ENCODE measurements around the gene CNTN2. TPM values are rescaled to one million over a fixed set of nuclear protein-coding genes. Genes with fewer than 3 reads are reported as not detected.

CNTN2 gene
- total RNA-seq, 1 experiment from 2014 or later: not detected

DNA sequence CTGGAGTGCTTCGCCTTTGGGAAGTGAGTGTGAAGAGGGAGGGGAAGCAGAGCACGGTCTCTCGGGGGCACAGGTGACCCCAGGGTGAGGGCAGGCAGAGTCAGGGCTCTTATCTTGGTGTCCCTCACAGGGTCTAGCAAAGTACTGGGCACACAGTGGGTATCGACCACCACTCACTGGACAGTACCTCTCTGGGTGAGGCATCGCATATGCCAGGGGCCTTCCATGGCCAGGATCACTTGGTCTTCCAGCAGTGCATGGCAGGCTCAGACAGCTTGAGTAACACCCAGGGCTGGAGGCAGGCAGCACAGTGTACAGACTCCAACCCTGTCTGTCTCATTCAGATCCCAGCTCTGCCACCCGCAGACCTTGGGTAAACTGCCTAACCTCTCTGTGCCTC is 16.6 kb downstream of the CNTN2 start:
- Histone ChIP-seq H3K27me3 (ENCODE audit: insufficient read depth, low read depth) (peaks cover 83% of the 10 kb centered on the region), H3K4me3 (no peak overlapping the region), H3F3A (ENCODE audit: insufficient read depth, low read depth) (no peaks in the 10 kb centered on the region), H3K4me2 (no peak overlapping the region), H3K27ac (no peak overlapping the region), H3K36me3 (ENCODE audit: low read depth) (no peaks in the 10 kb centered on the region), H4K20me1 (ENCODE audit: insufficient read depth) (no peaks in the 10 kb centered on the region), H3K9me2 (ENCODE audit: insufficient read depth) (no peaks in the 10 kb centered on the region), H2AFZ (no peak overlapping the region), H3K79me2 (ENCODE audit: low read depth) (no peaks in the 10 kb centered on the region), H3K9me3 (ENCODE audit: insufficient read depth, low read depth) (no peaks in the 10 kb centered on the region), H3K4me1 (replicated peaks; ENCODE audit: insufficient read depth) (no peaks in the 10 kb centered on the region)
- no TSS peak for BruUV-seq (replicated peaks)
- ChIA-PET CTCF (no interaction called here), POLR2A (ENCODE audit: unreplicated experiment) (no interaction called here)
- no peak for DNase-seq
- TF ChIP-seq EZH2 (IDR thresholded peaks at IDR 0.05; ENCODE audit: low read depth): no peak
- TF ChIP-seq, protein P1, sequence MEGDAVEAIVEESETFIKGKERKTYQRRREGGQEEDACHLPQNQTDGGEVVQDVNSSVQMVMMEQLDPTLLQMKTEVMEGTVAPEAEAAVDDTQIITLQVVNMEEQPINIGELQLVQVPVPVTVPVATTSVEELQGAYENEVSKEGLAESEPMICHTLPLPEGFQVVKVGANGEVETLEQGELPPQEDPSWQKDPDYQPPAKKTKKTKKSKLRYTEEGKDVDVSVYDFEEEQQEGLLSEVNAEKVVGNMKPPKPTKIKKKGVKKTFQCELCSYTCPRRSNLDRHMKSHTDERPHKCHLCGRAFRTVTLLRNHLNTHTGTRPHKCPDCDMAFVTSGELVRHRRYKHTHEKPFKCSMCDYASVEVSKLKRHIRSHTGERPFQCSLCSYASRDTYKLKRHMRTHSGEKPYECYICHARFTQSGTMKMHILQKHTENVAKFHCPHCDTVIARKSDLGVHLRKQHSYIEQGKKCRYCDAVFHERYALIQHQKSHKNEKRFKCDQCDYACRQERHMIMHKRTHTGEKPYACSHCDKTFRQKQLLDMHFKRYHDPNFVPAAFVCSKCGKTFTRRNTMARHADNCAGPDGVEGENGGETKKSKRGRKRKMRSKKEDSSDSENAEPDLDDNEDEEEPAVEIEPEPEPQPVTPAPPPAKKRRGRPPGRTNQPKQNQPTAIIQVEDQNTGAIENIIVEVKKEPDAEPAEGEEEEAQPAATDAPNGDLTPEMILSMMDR (conservative IDR thresholded peaks at IDR 0.05): no peak
- intact Hi-C loops (cut with micrococcal nuclease; ENCODE audit: unreplicated experiment): no loop called here

DNA sequence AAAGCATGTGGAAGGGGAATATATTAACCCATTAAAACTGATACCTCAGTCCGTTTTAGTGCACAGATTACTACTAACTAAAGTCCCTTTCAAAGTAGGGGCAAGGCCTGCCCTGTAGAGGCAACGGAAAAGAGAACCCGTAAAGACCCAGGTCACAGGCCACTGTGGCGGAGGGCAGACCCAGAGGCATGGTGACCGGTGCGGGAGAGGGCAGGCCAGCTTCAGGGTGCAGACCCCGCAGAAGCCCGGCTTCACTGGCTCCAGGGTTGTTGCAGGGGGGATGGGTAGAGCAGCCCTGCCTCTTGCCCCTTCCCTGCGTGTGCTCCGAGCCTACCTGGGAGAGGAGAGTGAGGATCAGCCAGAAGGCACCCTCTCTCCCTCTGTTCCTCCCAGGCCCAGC is 17.7 kb downstream of the CNTN2 start:
- H3K4me3 ChIP-seq: no peak overlapping the region
- intact Hi-C loops (cut with micrococcal nuclease; ENCODE audit: unreplicated experiment): loop anchor here (1.0 kb wide), 4 partner anchors 71 to 252 kb away; no protein-coding TSS in a partner anchor
- H3K27ac ChIP-seq: no peak overlapping the region
- TF ChIP-seq, protein P1 (conservative IDR thresholded peaks at IDR 0.05): no peak
- TF ChIP-seq EZH2 (IDR thresholded peaks at IDR 0.05; ENCODE audit: low read depth): no peak
- CTCF ChIA-PET: interaction anchor here (0.7 to 1.7 kb wide), 3 partner anchors 69 to 167 kb away, joined by 5 to 25 read pairs (median 10); partner anchors contain the start of gene TMCC2
- no peaks in the 10 kb centered on the region for H3K9me3 ChIP-seq (ENCODE audit: insufficient read depth, low read depth)
- no peaks in the 10 kb centered on the region for H3K79me2 ChIP-seq (ENCODE audit: low read depth)
- no peak overlapping the region for H2AFZ ChIP-seq
- no peak for DNase-seq
- no peaks in the 10 kb centered on the region for H4K20me1 ChIP-seq (ENCODE audit: insufficient read depth)
- no TSS peak for BruUV-seq (replicated peaks)
- H3K27me3 ChIP-seq (ENCODE audit: insufficient read depth, low read depth): peaks cover 83% of the 10 kb centered on the region
- H3F3A ChIP-seq (ENCODE audit: insufficient read depth, low read depth): no peaks in the 10 kb centered on the region
- POLR2A ChIA-PET (ENCODE audit: unreplicated experiment): no interaction called here
- H3K36me3 ChIP-seq (ENCODE audit: low read depth): no peaks in the 10 kb centered on the region
- H3K9me2 ChIP-seq (ENCODE audit: insufficient read depth): no peaks in the 10 kb centered on the region
- H3K4me1 ChIP-seq (replicated peaks; ENCODE audit: insufficient read depth): no peaks in the 10 kb centered on the region
- H3K4me2 ChIP-seq: no peak overlapping the region

DNA sequence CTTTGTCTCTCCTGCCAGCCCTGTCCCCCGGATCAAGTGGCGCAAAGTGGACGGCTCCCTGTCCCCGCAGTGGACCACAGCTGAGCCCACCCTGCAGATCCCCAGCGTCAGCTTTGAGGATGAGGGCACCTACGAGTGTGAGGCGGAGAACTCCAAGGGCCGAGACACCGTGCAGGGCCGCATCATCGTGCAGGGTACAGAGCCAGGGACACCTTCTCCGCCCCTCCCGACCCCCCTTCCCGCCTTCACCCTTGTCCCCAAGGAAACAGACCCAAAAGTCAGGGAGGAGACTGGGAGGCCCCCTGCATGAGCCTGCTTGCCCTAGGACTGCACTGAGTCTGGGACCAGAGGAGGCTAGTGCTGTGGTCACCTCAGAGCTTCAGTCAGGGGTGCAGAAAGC is 18.2 kb downstream of the CNTN2 start:
- BruUV-seq (replicated peaks): no TSS peak
- Histone ChIP-seq H3K4me3 (no peak overlapping the region), H3K4me2 (no peak overlapping the region), H3K27me3 (ENCODE audit: insufficient read depth, low read depth) (peaks cover 83% of the 10 kb centered on the region), H3K4me1 (replicated peaks; ENCODE audit: insufficient read depth) (no peaks in the 10 kb centered on the region), H3K27ac (no peak overlapping the region), H4K20me1 (ENCODE audit: insufficient read depth) (no peaks in the 10 kb centered on the region), H3K9me2 (ENCODE audit: insufficient read depth) (no peaks in the 10 kb centered on the region), H3K36me3 (ENCODE audit: low read depth) (no peaks in the 10 kb centered on the region), H3K9me3 (ENCODE audit: insufficient read depth, low read depth) (no peaks in the 10 kb centered on the region), H3K79me2 (ENCODE audit: low read depth) (no peaks in the 10 kb centered on the region), H2AFZ (no peak overlapping the region), H3F3A (ENCODE audit: insufficient read depth, low read depth) (no peaks in the 10 kb centered on the region)
- no peak for TF ChIP-seq EZH2 (IDR thresholded peaks at IDR 0.05; ENCODE audit: low read depth)
- TF ChIP-seq, protein P1 (conservative IDR thresholded peaks at IDR 0.05): no peak
- ChIA-PET POLR2A (ENCODE audit: unreplicated experiment) (no interaction called here), CTCF (interaction anchor here (0.6 to 2.3 kb wide), 11 partner anchors 9 to 254 kb away, joined by 3 to 25 read pairs (median 3); no protein-coding TSS in a partner anchor)
- intact Hi-C loops (cut with micrococcal nuclease; ENCODE audit: unreplicated experiment): loop anchor here (1.0 kb wide), 4 partner anchors 72 to 253 kb away; no protein-coding TSS in a partner anchor
- DNase-seq: no peak

Measured in PC-9 (cell line).